Endothelial cell of umbilical vein (primary cell): ENCODE measurements around the gene ASB7.

Experiments
- CTCF ChIP-seq, 2 donors: IDR thresholded peaks; 1 replicate in 1 of 2; 2 replicates in 1 of 2; pipeline ENCODE4 v1.5.1; 2011; ENCODE audit warnings: low read length in 2 of 2, mild to moderate bottlenecking in 2 of 2, moderate library complexity in 2 of 2, control low read depth in 1 of 2, inconsistent platforms in 1 of 2, low read depth in 1 of 2; ENCODE audit not compliant: insufficient read depth in 1 of 2; ENCODE audit errors: extremely low read depth in 1 of 2
- EZH2 ChIP-seq: IDR thresholded peaks from 2 replicates; pipeline ENCODE4 v1.6.1; 2012; ENCODE audit warnings: borderline replicate concordance, low read depth, mild to moderate bottlenecking, moderate library complexity, low read length, inconsistent platforms; ENCODE audit not compliant: severe bottlenecking
- FOS ChIP-seq: IDR thresholded peaks from 2 replicates; pipeline ENCODE4 v1.6.1; 2011; ENCODE audit warnings: mild to moderate bottlenecking, low read length, moderate library complexity, borderline replicate concordance; ENCODE audit not compliant: insufficient read depth
- POLR2A ChIP-seq: IDR thresholded peaks from 2 replicates; pipeline ENCODE4 v1.6.1; 2012; ENCODE audit warnings: low read depth, mild to moderate bottlenecking, control low read depth, low read length
- POLR2AphosphoS5 ChIP-seq: IDR thresholded peaks from 2 replicates; pipeline ENCODE4 v1.6.1; 2012; ENCODE audit warnings: low read depth, mild to moderate bottlenecking, control low read depth, low read length, moderate library complexity; ENCODE audit not compliant: insufficient read depth

- no peak for TF ChIP-seq POLR2AphosphoS5
- no peak for TF ChIP-seq FOS
- TF ChIP-seq CTCF (IDR thresholded peaks at IDR 0.05; ENCODE audit: extremely low read depth in 1 of 2, insufficient read depth in 1 of 2, low read depth in 1 of 2, low read length in 2 of 2): no peak
- TF ChIP-seq POLR2A: no peak
- no peak for TF ChIP-seq EZH2
Observed at GRCh38 chr15:100638177-100638730, 35.9 kb downstream of the ASB7 start.
